HepG2 (cell line): ENCODE results near the gene CORO7. TPM values are rescaled to one million over a fixed set of nuclear protein-coding genes. Genes with fewer than 3 reads are reported as not detected.

Experiments used
- AKAP8 ChIP-seq: sonication (generic); formaldehyde crosslinking; IDR thresholded peaks from 2 replicates; pipeline ENCODE4 v1.5.1; 2020; ENCODE audit warnings: mild to moderate bottlenecking, missing genetic modification reagents
- ARNT2 ChIP-seq: sonication (generic); formaldehyde crosslinking; IDR thresholded peaks from 2 replicates; pipeline ENCODE4 v1.8.0; 2022; ENCODE audit warnings: mild to moderate bottlenecking, low read depth, missing genetic modification reagents, moderate library complexity
- ATF7-NPFF ChIP-seq: sonication (generic); formaldehyde crosslinking; IDR thresholded peaks from 2 replicates; pipeline ENCODE4 v1.8.1; 2023; ENCODE audit warnings: mild to moderate bottlenecking, low read depth, missing genetic modification reagents, moderate library complexity
- CHCHD3 ChIP-seq: sonication (generic); formaldehyde crosslinking; IDR thresholded peaks from 2 replicates; pipeline ENCODE4 v1.8.0; 2022; ENCODE audit warnings: mild to moderate bottlenecking, missing genetic modification reagents, moderate library complexity
- DNMT3B ChIP-seq: conservative IDR thresholded peaks from 2 replicates; pipeline ENCODE4 v1.6.1; 2016; ENCODE audit warnings: missing biosample characterization, control low read depth
- HDAC2 ChIP-seq: sonication (generic); formaldehyde crosslinking; IDR thresholded peaks from 2 replicates; pipeline ENCODE4 v1.4.0; 2020; ENCODE audit warnings: missing genetic modification reagents
- MXD4 ChIP-seq: IDR thresholded peaks from 2 replicates; pipeline ENCODE4 v1.6.1; 2016; ENCODE audit warnings: mild to moderate bottlenecking, missing biosample characterization, missing genetic modification reagents
- NFKB2 ChIP-seq: sonication (generic); formaldehyde crosslinking; IDR thresholded peaks from 2 replicates; pipeline ENCODE4 v1.4.0; 2020; ENCODE audit warnings: missing genetic modification reagents, borderline replicate concordance
- PHF21A ChIP-seq: sonication (generic); formaldehyde crosslinking; IDR thresholded peaks from 2 replicates; pipeline ENCODE4 v1.5.0; 2020; ENCODE audit warnings: mild to moderate bottlenecking, missing genetic modification reagents
- SAFB2 ChIP-seq: sonication (generic); formaldehyde crosslinking; IDR thresholded peaks from 2 replicates; pipeline ENCODE4 v1.5.1; 2020; ENCODE audit warnings: missing genetic modification reagents, low read depth, mild to moderate bottlenecking, borderline replicate concordance
- ZBTB21 ChIP-seq: sonication (generic); formaldehyde crosslinking; IDR thresholded peaks from 2 replicates; pipeline ENCODE4 v1.4.0; 2020; ENCODE audit warnings: missing genetic modification reagents
- ZGPAT ChIP-seq: IDR thresholded peaks from 2 replicates; pipeline ENCODE4 v1.6.1; 2016; ENCODE audit warnings: mild to moderate bottlenecking
- ZNF274 ChIP-seq: sonication (generic); formaldehyde crosslinking; IDR thresholded peaks from 2 replicates; pipeline ENCODE4 v1.5.1; 2020; ENCODE audit warnings: mild to moderate bottlenecking, missing genetic modification reagents
- ZNF44 ChIP-seq: sonication (generic); formaldehyde crosslinking; IDR thresholded peaks from 2 replicates; pipeline ENCODE4 v1.5.1; 2020; ENCODE audit warnings: mild to moderate bottlenecking, missing genetic modification reagents
- ZNF501 ChIP-seq: sonication (generic); formaldehyde crosslinking; IDR thresholded peaks from 2 replicates; pipeline ENCODE4 v1.5.1; 2020; ENCODE audit warnings: mild to moderate bottlenecking, moderate library complexity, missing genetic modification reagents
- ZNF605 ChIP-seq: sonication (generic); formaldehyde crosslinking; IDR thresholded peaks from 2 replicates; pipeline ENCODE4 v1.8.0; 2022; ENCODE audit warnings: mild to moderate bottlenecking, missing genetic modification reagents
- ZNF652 ChIP-seq: IDR thresholded peaks from 2 replicates; pipeline ENCODE4 v1.6.1; 2016; ENCODE audit warnings: low read depth, borderline replicate concordance
- ZNF740 ChIP-seq: sonication (generic); formaldehyde crosslinking; IDR thresholded peaks from 2 replicates; pipeline ENCODE4 v1.4.0; 2020; ENCODE audit warnings: missing genetic modification reagents
- polyA plus RNA-seq, 8 experiments: library from polyadenylated mRNA; depleted of rRNA in 3 of 8; stranded (reverse) in 7 of 8; unstranded in 1 of 8; fragments of >200 nt; fragmentation: Illumina TruSeq in 4 of 8; extraction: Trizol in 4 of 8; gene quantifications; 2 replicates each; pipeline versions ENCODE4 v1.2.1 to v1.2.3, GENCODE V29; 2011 to 2016; ENCODE audit warnings: low read depth in 4 of 8, missing spikeins in 1 of 8, mixed read lengths in 1 of 8; ENCODE audit not compliant: insufficient read depth in 1 of 8
- total RNA-seq, 5 experiments: library from RNA; depleted of rRNA; stranded (reverse); fragments of >200 nt; fragmentation: Illumina TruSeq; extraction: Trizol; gene quantifications; 2 replicates each; pipeline ENCODE4 v1.2.3, GENCODE V29; 2016; ENCODE audit warnings: low read depth in 1 of 5
- TF ChIP-seq, protein P1 (sequence below): sonication (generic); formaldehyde crosslinking; IDR thresholded peaks from 2 replicates; pipeline ENCODE4 v1.5.0; 2020; ENCODE audit warnings: missing genetic modification reagents
- TF ChIP-seq, protein P2 (sequence below): sonication (generic); formaldehyde crosslinking; IDR thresholded peaks from 2 replicates; pipeline ENCODE4 v1.5.1; 2020; ENCODE audit warnings: mild to moderate bottlenecking, moderate library complexity, missing genetic modification reagents
- TF ChIP-seq, protein P3 (sequence below): sonication (generic); IDR thresholded peaks from 2 replicates; pipeline ENCODE4 v1.6.1; 2016; ENCODE audit warnings: low read depth, borderline replicate concordance
- TF ChIP-seq, protein P4 (sequence below): sonication (generic); formaldehyde crosslinking; IDR thresholded peaks from 2 replicates; pipeline ENCODE4 v1.5.0; 2020; ENCODE audit warnings: missing genetic modification reagents

CORO7 gene
- total and polyA plus RNA-seq, 2 of the 13 experiments (the other 11 are each of a cell fraction or from before 2014, with no cell fraction given): 9.9 to 14.3 TPM

GRCh38 chr16:4416200-4417032 is at the start of gene CORO7 (continued):
- TF ChIP-seq, protein P1, sequence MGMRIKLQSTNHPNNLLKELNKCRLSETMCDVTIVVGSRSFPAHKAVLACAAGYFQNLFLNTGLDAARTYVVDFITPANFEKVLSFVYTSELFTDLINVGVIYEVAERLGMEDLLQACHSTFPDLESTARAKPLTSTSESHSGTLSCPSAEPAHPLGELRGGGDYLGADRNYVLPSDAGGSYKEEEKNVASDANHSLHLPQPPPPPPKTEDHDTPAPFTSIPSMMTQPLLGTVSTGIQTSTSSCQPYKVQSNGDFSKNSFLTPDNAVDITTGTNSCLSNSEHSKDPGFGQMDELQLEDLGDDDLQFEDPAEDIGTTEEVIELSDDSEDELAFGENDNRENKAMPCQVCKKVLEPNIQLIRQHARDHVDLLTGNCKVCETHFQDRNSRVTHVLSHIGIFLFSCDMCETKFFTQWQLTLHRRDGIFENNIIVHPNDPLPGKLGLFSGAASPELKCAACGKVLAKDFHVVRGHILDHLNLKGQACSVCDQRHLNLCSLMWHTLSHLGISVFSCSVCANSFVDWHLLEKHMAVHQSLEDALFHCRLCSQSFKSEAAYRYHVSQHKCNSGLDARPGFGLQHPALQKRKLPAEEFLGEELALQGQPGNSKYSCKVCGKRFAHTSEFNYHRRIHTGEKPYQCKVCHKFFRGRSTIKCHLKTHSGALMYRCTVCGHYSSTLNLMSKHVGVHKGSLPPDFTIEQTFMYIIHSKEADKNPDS: no peak
- peak; percentile 66; the same call in 1 of the 2 replicates for TF ChIP-seq ZNF44 (CRISPR knock-in tag)
- 0 out of 2 replicates have a peak, but pooled peaks have one; percentile 64 for TF ChIP-seq DNMT3B
- TF ChIP-seq ZBTB21 (CRISPR knock-in tag): no peak
- TF ChIP-seq CHCHD3 (CRISPR knock-in tag): 0 out of 2 replicates have a peak, but pooled peaks have one; percentile 21
- peak; percentile 48; the same call in 1 of the 2 replicates for TF ChIP-seq ZGPAT (CRISPR knock-in tag)
- TF ChIP-seq, protein P2, sequence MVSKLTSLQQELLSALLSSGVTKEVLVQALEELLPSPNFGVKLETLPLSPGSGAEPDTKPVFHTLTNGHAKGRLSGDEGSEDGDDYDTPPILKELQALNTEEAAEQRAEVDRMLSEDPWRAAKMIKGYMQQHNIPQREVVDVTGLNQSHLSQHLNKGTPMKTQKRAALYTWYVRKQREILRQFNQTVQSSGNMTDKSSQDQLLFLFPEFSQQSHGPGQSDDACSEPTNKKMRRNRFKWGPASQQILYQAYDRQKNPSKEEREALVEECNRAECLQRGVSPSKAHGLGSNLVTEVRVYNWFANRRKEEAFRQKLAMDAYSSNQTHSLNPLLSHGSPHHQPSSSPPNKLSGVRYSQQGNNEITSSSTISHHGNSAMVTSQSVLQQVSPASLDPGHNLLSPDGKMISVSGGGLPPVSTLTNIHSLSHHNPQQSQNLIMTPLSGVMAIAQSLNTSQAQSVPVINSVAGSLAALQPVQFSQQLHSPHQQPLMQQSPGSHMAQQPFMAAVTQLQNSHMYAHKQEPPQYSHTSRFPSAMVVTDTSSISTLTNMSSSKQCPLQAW (CRISPR knock-in tag): peak; percentile 45; the same call in 1 of the 2 replicates
- TF ChIP-seq SAFB2 (CRISPR knock-in tag): peak; percentile 77; the same call in 1 of the 2 replicates
- peak; percentile 59; the same call in 1 of the 2 replicates for TF ChIP-seq ATF7-NPFF (CRISPR knock-in tag)
- TF ChIP-seq, protein P3, sequence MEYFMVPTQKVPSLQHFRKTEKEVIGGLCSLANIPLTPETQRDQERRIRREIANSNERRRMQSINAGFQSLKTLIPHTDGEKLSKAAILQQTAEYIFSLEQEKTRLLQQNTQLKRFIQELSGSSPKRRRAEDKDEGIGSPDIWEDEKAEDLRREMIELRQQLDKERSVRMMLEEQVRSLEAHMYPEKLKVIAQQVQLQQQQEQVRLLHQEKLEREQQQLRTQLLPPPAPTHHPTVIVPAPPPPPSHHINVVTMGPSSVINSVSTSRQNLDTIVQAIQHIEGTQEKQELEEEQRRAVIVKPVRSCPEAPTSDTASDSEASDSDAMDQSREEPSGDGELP: peak; percentile 73; the same call in 1 of the 2 replicates
- TF ChIP-seq ZNF740 (CRISPR knock-in tag): no peak
- peak; percentile 73 for TF ChIP-seq HDAC2 (CRISPR knock-in tag)
- TF ChIP-seq NFKB2 (CRISPR knock-in tag): peak; percentile 36; the same call in 1 of the 2 replicates
- TF ChIP-seq, protein P4, sequence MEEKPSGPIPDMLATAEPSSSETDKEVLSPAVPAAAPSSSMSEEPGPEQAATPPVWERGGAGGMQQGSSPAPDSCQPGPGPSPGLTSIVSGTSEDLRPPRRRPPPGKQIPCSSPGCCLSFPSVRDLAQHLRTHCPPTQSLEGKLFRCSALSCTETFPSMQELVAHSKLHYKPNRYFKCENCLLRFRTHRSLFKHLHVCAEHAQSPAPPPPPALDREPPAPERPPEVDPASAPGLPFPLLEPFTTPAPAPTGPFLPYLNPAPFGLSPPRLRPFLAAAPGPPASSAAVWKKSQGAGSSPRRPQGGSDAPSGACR (CRISPR knock-in tag): 0 out of 2 replicates have a peak, but pooled peaks have one; percentile 56
- TF ChIP-seq ZNF501 (CRISPR knock-in tag): peak; percentile 64
- 0 out of 2 replicates have a peak, but pooled peaks have one; percentile 14 for TF ChIP-seq PHF21A
- TF ChIP-seq ZNF605 (CRISPR knock-in tag): 0 out of 2 replicates have a peak, but pooled peaks have one; percentile 65
- TF ChIP-seq AKAP8: peak; percentile 39; the same call in 1 of the 2 replicates
- peak; percentile 75 for TF ChIP-seq ARNT2 (CRISPR knock-in tag)
- TF ChIP-seq ZNF274: peak; percentile 52; the same call in 1 of the 2 replicates
- peak; percentile 72 for TF ChIP-seq MXD4 (CRISPR knock-in tag)
- TF ChIP-seq ZNF652 (CRISPR knock-in tag): no peak
